ENCODE measurements around the gene ZNF592.

- TF ChIP-seq CTCF (conservative IDR thresholded peaks at IDR 0.05 in 1 of 2, IDR thresholded peaks at IDR 0.05 in 1 of 2; ENCODE audit: low read depth in 1 of 2, low read length in 2 of 2) (no peak), EZH2 (IDR thresholded peaks at IDR 0.05; ENCODE audit: low read length, missing control alignments) (no peak)
Measured at GRCh38 chr15:84721371-84721770, 27.0 kb upstream of the ZNF592 start.

All from fibroblast of lung (primary cell).